Adrenal gland (tissue), 12 donors: ENCODE measurements around the gene FRAT2. TPM values are rescaled to one million over a fixed set of nuclear protein-coding genes. Genes with fewer than 3 reads are reported as not detected.

ENCODE experiments used
- DNase-seq, 7 donors: peaks; one replicate each; pipeline ENCODE4 v3.0.0-alpha.2; 2019 to 2020
- H3K27ac ChIP-seq, 5 donors: fragments of 200-600 bp; sonication (generic) in 4 of 5; 1 replicate in 3 of 5; 2 replicates in 2 of 5; pipeline versions ENCODE4 v1.5.1 to v1.8.0; 2016 to 2020; ENCODE audit warnings: mild to moderate bottlenecking in 1 of 5
- H3K27me3 ChIP-seq: fragments of 200-600 bp; 2 replicates; pipeline ENCODE4 v1.8.0; 2021
- H3K36me3 ChIP-seq, 2 donors: fragments of 200-600 bp; replicated peaks in 1 of 2; 1 replicate in 1 of 2; 2 replicates in 1 of 2; pipeline versions ENCODE4 v1.5.1 to v1.8.0; 2018 to 2022
- H3K4me1 ChIP-seq, 2 donors: fragments of 200-600 bp; replicated peaks in 1 of 2; 1 replicate in 1 of 2; 2 replicates in 1 of 2; pipeline versions ENCODE4 v1.5.1 to v1.8.0; 2018 to 2021
- H3K4me3 ChIP-seq, 4 donors: fragments of 200-600 bp; sonication (generic) in 3 of 4; one replicate each; pipeline ENCODE4 v1.5.1; 2016 to 2018
- H3K9me3 ChIP-seq, 3 donors: fragments of 200-600 bp; sonication (generic) in 1 of 3; replicated peaks in 1 of 3; 1 replicate in 2 of 3; 2 replicates in 1 of 3; pipeline versions ENCODE4 v1.5.1 to v1.8.0; 2016 to 2021
- CTCF ChIP-seq, 6 experiments: fragments of 450-650 bp in 4 of 6; fragments of 200-600 bp in 2 of 6; sonication (generic) in 1 of 6; IDR thresholded peaks; 1 replicate in 5 of 6; 2 replicates in 1 of 6; pipeline versions ENCODE4 v1.5.1 to v1.8.0; 2016 to 2021; ENCODE audit warnings: antibody characterized with exemption in 6 of 6, mild to moderate bottlenecking in 2 of 6, moderate library complexity in 1 of 6
- POLR2A ChIP-seq, 2 donors: fragments of 450-650 bp; IDR thresholded peaks; one replicate each; pipeline ENCODE4 v1.6.1; 2017; ENCODE audit warnings: antibody characterized with exemption in 2 of 2, mild to moderate bottlenecking in 2 of 2, moderate library complexity in 1 of 2
- WGBS, 4 donors: extraction: QIAGEN DNeasy Blood & Tissue Kit in 2 of 4; methylation state at CpG; one replicate each; pipeline versions ENCODE4 v1.1.5 to v1.1.7; 2013 to 2017; 5-methylcytosine and 5-hydroxymethylcytosine counted together
- intact Hi-C, 2 donors: fragments of 100-400 bp; cut with DNase I; formaldehyde crosslinking; loops; one replicate each; pipeline versions ENCODE4 v1.14.1 to v1.15.0; 2022 to 2023
- polyA plus RNA-seq, 3 donors: library from polyadenylated mRNA; stranded (reverse); fragments of 200-250 nt in 2 of 3; fragments of 350-450 nt in 1 of 3; fragmentation: Illumina TruSeq in 1 of 3; extraction: RNeasy Lipid Tissue Mini Kit (QIAGEN cat#74804) in 1 of 3; gene quantifications; one replicate each; pipeline ENCODE4 v1.2.3, GENCODE V29; 2013 to 2014
- total RNA-seq, 9 donors: library from RNA; depleted of rRNA in 4 of 9; stranded (reverse); fragments of >200 nt in 4 of 9; fragments of 120-200 nt in 1 of 9; fragmentation: NEBNext Ultra II Directional in 1 of 9; extraction: Animal tissue kit (Norgen Biotek cat#: 25700) in 1 of 9; gene quantifications; one replicate each; pipeline versions ENCODE4 v1.1.0 to v1.2.4, GENCODE V29; 2013 to 2023
- donor health status: healthy with polysubstance abuse.
- donor health status: Bipolar disorder and iron deficiency.
- donor health status: DM: yes; HTN: yes; CAD: no.
- donor health status: DM: no; HTN: no; CAD: no.
- donor health status: DM: no; HTN: no; CAD: no.
- donor health status: DM: yes; HTN: yes; CAD: no.

The FRAT2 gene
- total and polyA plus RNA-seq, 12 donors, result 2.8 to 17.9 (median 7.7) TPM

GRCh38 chr10:97356918-97357317 is 22.4 kb upstream of the FRAT2 start:
- Histone ChIP-seq H3K9me3 (no peaks in the 10 kb centered on the region), H3K4me3 (no peak overlapping the region), H3K27me3 (no peaks in the 10 kb centered on the region), H3K4me1 (peaks cover 0 to 4% of the 10 kb centered on the region in 2 donors), H3K27ac (no peak overlapping the region), H3K36me3 (peaks cover 0 to 12% of the 10 kb centered on the region in 2 donors)
- DNase-seq, result no peak
- intact Hi-C loops, result no loop called here
- 74 to 100% (median 98%) methylated on average over 2 to 7 of the region's 7 CpGs for WGBS, 4 donors
- no peak for TF ChIP-seq CTCF (IDR thresholded peaks at IDR 0.05)
- no peak for TF ChIP-seq POLR2A (IDR thresholded peaks at IDR 0.05)

- Histone ChIP-seq H3K9me3 (no peaks in the 10 kb centered on the region), H3K36me3 (peaks cover 0 to 12% of the 10 kb centered on the region in 2 donors), H3K27ac (peak overlapping the region in 1 of 5 donors; percentile 40), H3K27me3 (no peaks in the 10 kb centered on the region), H3K4me3 (no peak overlapping the region), H3K4me1 (peaks cover 0 to 4% of the 10 kb centered on the region in 2 donors)
- intact Hi-C loops, result no loop called here
- no peak for TF ChIP-seq POLR2A (IDR thresholded peaks at IDR 0.05)
- no peak for TF ChIP-seq CTCF (IDR thresholded peaks at IDR 0.05)
- no peak for DNase-seq
- WGBS, 4 donors, result 69 to 83% (median 72%) methylated on average over 3 to 6 of the region's 6 CpGs
Measured at GRCh38 chr10:97356318-97356914, 21.9 kb upstream of the FRAT2 start.

- no peaks in the 10 kb centered on the region for H3K27me3 ChIP-seq
- H3K9me3 ChIP-seq, result no peaks in the 10 kb centered on the region
- intact Hi-C loops, result no loop called here
- H3K36me3 ChIP-seq, result peaks cover 0 to 12% of the 10 kb centered on the region in 2 donors
- H3K4me1 ChIP-seq, result peaks cover 0 to 4% of the 10 kb centered on the region in 2 donors
- TF ChIP-seq CTCF (IDR thresholded peaks at IDR 0.05), result peak; percentile 6 to 53 (median 42)
- no peak for TF ChIP-seq POLR2A (IDR thresholded peaks at IDR 0.05)
- H3K4me3 ChIP-seq, result no peak overlapping the region
- DNase-seq, result peak in 3 of 7 donors; percentile 24 to 62 (median 28)
- peak overlapping the region in 1 of 5 donors; percentile 40 for H3K27ac ChIP-seq
- 57 to 65% (median 62%) methylated on average over 5 of the region's 5 CpGs for WGBS, 4 donors
Measured at GRCh38 chr10:97355571-97355975, 21.0 kb upstream of the FRAT2 start.

GRCh38 chr10:97353945-97354344 is 19.4 kb upstream of the FRAT2 start:
- H3K4me3 ChIP-seq, result no peak overlapping the region
- TF ChIP-seq CTCF (IDR thresholded peaks at IDR 0.05) (no peak), POLR2A (IDR thresholded peaks at IDR 0.05) (no peak)
- peaks cover 0 to 12% of the 10 kb centered on the region in 2 donors for H3K36me3 ChIP-seq
- H3K9me3 ChIP-seq, result no peaks in the 10 kb centered on the region
- H3K27me3 ChIP-seq, result no peaks in the 10 kb centered on the region
- H3K27ac ChIP-seq, result no peak overlapping the region
- no peaks in the 10 kb centered on the region for H3K4me1 ChIP-seq
- intact Hi-C loops, result no loop called here
- 48 to 81% (median 74%) methylated on average over 4 of the region's 4 CpGs for WGBS, 4 donors
- DNase-seq, result peak in 4 of 7 donors; percentile 23 to 75 (median 36)
